ENCODE results near the gene STK32B.
"Not testable (repeated sequence)": the region's sequence is repeated elsewhere in the genome, so short reads cannot be mapped to it uniquely, and the experiment has no call there.

The STK32B gene

DNA sequence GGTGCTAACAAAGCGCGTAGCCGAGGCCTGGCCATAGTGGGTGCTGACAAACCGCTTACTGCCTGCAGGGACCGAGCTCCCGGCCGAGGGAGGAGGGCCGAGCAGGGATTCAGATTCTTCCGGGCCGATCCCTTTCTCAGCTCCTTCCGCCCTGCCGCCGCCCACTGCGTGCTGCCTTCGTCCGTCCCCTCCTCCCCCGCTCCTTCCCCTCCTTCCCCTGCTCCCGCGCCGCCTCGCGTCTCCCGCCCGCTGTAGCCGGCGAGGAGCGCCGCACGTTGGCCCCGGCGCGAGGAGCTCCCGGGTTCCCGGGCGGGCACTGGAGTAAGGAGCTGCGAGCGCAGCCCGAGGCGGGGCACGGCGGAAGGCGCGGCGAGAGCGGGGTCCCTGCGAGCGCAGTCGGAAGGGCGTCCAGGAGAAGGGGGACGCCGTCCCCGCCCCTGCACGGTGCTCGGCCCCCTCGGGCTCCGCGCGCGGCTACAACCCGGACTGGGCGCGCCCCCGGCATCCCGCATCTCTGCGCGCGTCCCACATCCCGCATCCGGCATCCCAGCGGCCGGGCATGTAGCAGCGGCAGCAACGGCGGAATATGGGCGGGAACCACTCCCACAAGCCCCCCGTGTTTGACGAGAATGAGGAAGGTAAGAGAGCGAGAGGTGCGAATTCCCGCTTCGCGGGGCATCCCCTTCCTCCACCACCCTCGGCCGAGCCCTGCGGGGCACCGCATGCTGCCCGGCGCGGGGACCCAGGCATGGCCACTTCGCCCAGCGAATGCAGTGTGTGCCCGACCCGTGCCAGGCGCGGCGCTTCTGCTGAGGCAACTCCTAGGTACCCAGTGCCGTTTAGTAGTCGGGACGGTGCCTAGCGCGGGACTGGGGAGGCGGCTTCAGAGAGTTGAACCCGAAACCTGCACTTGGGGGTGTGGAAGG lies at the start of gene STK32B:
TSS of gene STK32B (plus strand) at position 203 of the 926 bp plus-strand sequence.
- DNase-seq (ENCODE audit: low read depth, low spot score) = no peak

DNA sequence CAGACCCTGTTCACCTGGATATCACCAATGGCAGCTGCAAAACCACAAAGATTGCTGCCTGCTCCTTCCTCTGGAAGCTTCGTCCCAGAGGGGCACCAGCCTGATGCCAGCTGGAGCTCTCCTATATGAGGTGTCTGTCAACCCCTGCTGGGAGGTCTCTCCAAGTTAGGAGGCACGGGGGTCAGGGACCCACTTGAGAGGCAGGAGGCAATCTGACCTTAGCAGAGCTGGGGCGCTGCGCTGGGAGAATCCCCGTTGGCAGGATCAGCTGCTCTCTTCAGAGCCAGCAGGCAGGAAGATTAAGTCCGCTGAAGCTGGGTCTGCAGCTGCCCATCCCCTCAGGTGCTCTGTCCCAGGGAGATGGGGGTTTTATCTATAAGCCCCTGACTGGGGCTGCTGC lies 49.6 kb upstream of the STK32B start:
- DNase-seq (ENCODE audit: low read depth, low spot score) = not testable (repeated sequence)

DNA sequence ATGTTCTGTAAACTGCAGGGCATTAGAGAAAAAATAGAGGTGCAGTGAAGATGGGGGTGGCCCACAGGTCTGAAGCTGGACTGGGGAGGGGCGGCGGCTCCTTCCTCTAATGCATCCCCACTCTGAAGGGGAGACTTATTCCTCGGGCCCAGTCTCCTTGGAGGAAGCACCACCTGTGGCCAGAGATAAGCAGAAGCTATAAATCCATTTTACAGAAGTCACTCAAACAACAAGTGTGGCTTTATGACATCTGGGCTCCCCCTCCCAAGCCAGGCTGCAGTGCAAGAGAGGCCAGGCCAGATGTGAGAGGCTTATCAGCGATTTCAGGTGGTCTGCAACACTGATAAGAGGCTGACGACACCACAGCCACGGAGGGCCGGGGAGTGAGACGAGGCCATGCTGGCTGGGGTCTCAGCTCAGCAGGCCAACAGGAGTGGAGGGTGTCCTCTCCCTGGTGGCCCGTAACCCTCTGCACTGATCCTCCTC lies 47.9 kb upstream of the STK32B start:
- DNase-seq (ENCODE audit: low read depth, low spot score) = no peak

DNA sequence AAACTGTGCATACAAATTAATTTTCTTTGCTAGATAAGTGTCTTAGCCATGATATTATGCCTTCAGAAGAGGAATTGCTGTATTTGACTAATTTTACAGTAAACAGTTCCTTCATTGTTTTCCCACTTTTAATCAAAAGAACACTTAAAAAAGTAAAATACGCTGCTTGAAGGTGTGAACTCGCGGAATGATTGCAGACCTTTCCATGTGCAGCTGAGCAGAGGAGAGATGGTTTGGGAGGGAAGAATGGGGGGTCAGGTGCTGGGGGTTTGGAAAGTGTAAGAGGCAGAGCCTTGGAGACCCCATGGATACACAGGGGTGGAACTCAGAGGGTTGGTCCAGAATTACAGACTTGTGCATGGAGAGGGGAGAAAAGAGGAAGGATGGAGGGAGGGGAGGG lies 47.4 kb upstream of the STK32B start:
- DNase-seq (ENCODE audit: low read depth, low spot score) = no peak

DNA sequence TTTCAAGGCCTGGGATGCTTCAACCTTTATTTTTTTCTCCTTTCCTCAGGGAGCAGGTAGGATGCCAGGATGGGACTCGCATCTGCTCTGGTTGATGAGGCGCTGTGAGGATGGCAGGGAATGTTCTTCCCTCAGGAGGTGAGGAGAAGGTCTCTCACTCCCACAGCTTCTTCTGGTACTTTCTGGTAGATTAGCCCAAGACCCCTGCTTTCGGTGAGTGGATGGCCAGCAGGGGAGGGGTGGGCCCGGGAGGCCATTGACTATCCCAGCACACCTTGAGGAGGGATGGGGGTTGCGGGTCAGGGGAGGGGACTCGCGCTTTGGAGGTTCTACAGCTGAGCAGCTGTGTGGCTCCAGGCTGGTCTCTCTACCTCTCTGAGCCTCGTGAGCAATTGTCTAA lies 46.8 kb upstream of the STK32B start:
- no peak for DNase-seq (ENCODE audit: low read depth, low spot score)

DNA sequence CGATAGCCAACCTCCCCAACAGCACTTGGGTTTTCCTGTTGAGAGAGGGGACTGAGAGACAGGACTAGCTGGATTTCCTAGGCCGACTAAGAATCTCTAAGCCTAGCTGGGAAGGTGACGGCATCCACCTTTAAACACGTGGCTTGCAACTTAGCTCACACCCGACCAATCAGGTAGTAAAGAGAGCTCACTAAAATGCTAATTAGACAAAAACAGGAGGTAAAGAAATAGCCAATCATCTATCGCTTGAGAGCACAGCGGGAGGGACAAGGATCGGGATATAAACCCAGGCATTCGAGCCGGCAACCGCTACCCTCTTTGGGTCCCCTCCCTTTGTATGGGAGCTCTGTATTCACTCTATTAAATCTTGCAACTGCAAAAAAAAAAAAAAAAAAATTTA lies 44.3 kb upstream of the STK32B start:
- DNase-seq (ENCODE audit: low read depth, low spot score) = not testable (repeated sequence)

DNA sequence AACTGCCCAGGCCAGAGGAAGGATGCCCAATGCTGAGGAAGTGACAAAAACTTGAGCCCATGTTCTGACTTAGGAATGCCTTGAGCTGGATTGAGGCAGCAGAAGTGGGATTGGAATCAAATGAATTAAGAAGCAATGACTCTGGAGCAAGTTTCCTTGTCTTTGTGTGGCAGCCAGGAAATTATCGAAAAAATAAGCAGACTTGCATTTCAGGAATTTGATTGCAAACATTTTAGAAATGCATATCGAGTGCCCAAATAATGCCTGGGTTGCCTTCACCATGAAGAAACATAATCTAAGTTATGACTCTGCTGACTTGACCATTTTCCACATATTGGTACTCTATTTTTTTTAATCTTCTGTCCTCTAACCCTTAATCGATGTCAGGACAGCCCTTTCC lies 41.5 kb upstream of the STK32B start:
- DNase-seq (ENCODE audit: low read depth, low spot score) = no peak

DNA sequence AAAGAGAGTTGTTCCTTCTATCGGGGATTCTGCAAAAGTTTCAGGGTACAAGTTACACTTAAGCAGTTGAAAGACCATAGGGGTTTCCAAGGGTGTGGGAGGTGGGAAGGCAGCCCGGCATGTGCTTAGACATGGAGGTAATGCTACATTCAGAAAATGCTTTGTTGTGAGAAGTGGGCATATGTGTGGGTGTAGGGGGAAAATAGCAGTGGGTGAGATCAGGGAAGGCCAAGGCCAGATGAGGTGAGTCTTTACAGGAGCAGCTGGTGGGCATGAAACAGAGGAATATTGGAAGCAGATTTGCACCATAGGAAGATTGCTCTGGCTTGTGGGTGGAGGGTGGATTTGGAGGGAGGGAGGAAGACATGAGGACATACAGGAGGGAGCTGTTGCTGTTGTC lies 40.3 kb upstream of the STK32B start:
- no peak for DNase-seq (ENCODE audit: low read depth, low spot score)

DNA sequence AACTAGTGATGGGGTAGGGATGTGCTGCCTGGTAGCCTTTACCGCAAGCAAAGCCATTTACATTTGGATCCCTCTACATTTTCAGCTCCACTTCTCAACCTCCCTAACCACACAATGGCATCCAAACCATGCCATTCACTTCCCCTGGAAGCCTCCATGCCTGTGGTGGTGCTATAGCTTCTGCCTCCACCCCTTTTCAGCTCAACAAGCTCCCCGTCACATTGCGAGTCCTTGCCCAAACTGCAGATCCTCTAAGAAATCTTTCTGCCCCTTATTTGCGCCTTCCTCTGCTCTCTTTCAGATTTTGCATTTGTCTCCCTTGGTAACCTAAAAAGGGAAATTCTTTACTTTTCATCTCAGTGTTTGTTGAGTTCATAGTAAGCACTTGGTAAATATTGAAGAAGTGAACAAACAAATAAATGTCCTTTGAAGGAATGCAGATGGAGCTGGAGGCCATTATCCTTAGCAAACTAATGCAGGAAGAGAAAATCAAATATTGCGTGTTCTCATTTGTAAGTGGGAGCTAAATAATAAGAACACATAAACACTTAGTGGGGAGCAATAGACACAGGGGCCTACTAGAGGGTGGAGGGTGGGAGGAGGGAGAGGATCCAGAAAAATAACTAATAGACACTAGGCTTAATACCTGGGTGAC lies 38.9 kb upstream of the STK32B start:
- DNase-seq (ENCODE audit: low read depth, low spot score) = no peak

DNA sequence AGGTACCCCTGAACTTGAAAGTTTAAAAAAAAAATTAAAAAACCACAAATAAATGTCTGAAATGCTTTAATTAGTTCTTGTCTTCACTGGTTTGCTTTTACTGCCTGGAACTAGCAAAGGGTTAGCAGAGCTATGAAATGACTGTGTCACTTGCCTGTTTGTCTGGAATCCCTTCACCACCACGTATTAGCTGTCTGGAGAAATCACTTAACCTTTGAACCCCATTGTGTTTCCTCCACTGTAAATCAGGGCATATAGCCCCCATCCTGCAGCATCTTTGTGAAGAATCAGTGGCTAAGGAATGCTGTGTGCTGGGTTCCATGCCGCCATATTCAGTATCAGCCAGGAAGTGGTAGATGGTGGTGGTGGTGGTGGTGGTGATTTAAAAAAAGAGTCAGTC lies 38.3 kb upstream of the STK32B start:
- no peak for DNase-seq (ENCODE audit: low read depth, low spot score)

DNA sequence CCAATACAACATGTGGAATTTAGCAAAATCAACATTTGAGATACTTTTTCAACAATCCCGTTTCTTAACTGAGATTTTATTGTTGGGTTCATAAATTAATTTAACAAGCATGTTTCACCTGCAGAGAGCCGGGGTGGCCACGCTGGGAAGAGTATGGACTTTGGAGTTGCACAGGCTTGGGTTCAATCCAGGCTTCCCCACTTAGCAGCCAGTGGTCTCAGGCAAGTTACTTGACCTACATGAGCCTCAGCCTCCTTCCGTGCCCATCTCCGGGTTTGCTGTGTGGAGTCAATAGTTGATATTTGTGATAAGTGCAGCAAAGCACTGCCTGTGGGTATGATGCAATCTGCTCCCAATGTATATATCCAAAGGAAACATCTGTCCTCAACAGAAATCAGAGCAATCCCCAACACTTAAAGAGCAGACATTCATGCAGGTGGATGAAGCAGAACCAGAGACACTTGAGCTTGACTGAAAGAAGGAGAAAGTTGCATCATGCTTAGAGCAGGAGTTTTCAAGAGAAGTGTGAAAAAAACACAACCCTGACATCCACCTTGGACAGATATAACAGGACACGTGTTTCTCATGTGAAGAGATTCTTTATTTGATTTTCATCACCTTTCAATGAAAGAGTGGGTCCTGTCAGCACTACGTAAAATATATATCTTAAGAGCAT lies 37.1 kb upstream of the STK32B start:
- no peak for DNase-seq (ENCODE audit: low read depth, low spot score)

DNA sequence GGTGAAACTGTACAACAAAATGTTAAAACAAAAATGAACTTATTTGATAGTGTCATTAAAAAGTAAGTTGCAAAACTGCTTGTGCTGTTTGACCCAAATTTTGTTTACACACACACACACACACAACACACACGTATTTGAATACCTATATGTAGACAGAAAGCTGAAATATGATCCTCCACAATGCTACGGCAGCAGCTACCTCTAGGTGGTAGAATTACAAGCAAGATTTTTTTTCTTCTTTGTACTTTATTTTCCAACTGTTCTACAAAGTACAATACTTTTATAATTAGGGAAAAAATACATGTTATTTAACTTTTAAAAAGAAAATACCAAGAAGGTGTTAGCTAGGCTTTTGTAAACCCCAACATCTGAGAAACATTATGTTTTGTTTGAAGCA lies 33.2 kb upstream of the STK32B start:
- DNase-seq (ENCODE audit: low read depth, low spot score) = no peak

DNA sequence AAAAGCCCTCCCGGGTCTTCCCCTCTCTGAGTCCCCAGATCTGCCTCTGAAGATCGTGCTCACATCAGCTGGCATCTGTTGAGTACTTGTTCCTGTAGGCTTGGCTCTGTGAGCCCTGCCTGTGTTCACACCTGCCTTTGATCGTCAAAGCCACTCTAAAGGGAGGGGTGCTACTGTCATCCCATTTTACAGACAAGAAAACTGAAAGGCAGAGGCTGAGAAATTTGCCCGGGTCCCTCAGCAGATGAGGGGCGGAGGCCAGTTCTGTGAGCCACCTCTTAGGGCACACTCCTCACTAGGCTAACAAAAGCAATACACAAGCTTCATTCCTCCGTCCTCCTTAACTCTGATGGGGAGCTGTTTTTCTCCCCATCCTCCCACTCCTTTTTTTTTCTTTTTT lies 32.7 kb upstream of the STK32B start:
- DNase-seq (ENCODE audit: low read depth, low spot score) = no peak

DNA sequence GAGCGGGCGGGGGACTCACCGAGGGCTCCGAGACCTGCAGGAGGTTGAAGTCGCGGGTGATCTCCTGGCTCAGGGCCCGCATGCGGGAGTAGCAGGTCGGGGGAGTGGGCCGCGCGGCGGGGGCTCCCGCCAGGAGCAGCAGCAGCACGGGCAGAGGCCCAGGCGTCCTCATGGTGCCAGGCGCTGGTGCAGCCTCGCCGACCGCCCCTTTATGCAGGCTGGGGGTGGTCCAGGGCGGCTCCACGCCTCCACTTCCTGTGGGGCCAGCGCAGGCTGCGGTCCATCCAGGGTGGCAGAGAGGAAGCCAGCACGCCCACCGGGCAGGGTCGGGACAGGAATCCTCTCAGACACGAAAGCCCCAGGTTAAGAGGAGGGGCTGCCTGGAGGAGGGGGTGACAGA lies 32.0 kb upstream of the STK32B start, which contains the start of gene CYTL1:
TSS of gene CYTL1 (minus strand) at position 185 of the 400 bp plus-strand sequence. CDS start at position 172, 13 bp downstream.
- no peak for DNase-seq (ENCODE audit: low read depth, low spot score)

DNA sequence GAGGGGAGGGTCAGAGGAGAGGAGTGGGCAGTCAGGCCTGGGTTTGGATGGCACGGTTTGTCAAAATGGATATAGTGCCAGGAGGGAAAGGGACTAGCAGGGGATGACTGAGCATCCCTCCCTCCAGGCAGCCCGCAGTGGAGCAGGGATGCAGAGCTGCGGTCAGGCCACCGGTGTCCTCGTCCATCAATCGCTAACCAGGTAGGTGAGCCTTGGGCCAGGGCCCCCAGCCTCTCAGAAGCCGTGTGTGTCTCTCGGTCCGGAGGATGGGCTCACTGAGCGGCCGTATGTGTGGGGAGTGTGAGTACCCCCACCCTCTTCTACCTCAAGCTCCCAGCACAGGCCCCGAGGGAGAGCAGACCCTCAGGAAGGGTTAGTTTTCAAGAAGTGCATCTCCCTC lies 31.5 kb upstream of the STK32B start:
- DNase-seq (ENCODE audit: low read depth, low spot score) = no peak

DNA sequence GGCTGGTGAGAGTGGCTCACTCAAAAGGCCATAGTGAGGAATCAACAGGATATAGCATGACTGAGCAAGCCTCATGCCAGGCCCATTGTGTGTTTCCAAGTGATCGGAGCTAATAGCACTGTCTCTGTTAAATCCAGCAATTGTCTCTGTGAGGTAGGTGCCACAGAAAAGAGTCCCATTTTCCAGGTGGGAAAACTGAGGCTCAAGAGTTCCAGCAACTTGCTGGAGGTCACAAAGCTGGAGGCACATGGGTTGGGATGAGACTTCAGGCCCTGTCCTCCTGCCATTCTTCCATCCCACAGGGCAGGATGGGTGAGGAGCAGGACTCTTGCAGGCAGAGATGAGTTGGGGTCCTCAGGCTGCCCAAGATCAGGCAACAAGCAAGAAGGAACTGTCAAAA lies 30.9 kb upstream of the STK32B start:
- no peak for DNase-seq (ENCODE audit: low read depth, low spot score)

DNA sequence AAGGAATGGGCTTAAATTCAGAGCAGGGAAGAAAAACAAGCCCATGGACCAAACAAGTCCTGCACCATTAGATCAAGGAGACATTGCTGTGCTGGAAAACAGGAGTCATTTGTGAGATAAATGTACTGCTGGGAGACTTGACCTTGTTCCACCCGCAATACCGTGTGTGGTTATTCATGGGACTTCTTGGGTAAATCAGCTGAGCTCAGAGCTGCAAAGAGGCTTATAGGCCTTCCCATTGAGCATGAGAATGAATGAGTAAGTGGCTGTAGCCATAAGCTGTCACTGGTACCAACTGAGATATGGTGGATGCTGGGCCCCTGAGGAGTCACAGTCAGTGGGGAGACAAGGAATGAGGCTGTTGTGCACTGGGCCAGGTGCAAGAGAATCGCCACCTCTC lies 29.7 kb upstream of the STK32B start:
- DNase-seq (ENCODE audit: low read depth, low spot score) = no peak

DNA sequence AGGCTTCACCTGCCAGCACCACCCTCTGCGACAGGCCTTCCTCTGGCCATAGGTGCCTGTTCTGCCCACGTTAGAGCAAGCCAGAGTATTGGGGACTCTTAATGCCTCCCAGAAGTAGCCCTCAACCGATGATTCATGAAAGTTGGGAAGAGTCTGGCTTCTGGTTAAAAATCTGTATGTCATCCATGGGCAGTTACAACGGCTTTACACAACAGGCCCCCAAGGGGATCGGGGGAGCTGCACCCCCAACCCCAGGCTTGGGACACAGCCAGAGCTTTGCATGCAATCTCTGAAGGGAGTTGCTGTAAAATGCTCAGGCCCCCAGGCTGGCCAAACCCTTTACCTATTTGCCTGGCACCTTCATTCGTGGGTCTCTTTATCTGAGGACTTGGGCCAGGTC lies 26.6 kb upstream of the STK32B start:
- DNase-seq (ENCODE audit: low read depth, low spot score) = no peak

DNA sequence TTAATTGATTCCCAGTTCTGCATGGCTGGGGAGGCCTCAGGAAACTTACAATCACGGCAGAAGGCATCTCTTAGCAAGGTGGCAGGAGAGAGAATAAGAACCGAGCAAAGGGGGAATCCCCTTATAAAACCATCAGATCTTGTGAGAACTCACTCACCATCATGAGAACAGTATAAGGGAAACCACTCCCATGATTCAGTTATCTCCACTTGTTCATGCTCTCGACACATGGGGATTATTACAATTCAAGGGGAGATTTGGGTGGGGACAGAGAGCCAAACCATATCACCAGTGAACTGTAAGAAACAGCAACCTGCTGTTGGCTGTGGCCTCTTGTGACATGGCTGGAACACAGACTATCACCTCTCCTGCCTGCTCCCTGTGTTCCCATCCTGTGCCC lies 24.9 kb upstream of the STK32B start:
- DNase-seq (ENCODE audit: low read depth, low spot score) = no peak

DNA sequence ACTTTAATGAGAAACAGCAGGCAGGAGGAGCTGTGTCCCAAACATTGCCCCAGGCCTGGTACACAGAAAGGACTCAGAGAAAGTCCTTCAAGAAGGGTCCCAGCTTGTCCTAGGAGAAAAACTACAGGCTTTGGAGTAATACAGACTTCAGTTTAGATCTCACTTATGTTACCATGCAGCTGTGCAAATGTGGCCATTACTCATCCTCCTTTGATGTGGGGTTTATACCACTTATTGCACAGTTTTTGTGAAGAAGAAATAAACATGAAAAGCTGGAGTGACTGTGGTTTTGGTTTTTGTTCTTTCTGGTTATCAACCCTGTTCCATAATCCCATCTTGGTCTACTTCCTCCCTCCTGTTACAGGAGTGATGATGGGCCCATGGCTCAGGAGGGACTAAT lies 23.9 kb upstream of the STK32B start:
- no peak for DNase-seq (ENCODE audit: low read depth, low spot score)

DNA sequence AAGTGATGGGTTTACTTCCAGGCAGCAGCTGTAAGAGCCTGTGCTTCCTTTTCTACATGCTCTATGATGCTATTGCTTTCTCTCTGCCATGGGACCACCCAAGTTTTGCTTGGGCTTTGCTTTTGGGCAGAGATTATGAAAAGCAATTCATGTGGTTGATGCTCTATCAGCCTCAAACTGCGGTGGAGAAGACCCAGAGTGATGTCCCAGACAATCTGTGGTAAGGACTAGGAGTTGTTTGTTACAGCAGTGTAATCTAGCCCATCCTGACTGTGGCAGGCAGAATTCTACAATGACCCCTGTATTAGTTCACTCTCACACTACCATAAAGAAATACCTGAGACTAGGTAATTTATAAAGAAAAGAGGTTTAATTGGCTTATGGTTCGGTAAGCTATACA lies 22.8 kb upstream of the STK32B start:
- no peak for DNase-seq (ENCODE audit: low read depth, low spot score)

DNA sequence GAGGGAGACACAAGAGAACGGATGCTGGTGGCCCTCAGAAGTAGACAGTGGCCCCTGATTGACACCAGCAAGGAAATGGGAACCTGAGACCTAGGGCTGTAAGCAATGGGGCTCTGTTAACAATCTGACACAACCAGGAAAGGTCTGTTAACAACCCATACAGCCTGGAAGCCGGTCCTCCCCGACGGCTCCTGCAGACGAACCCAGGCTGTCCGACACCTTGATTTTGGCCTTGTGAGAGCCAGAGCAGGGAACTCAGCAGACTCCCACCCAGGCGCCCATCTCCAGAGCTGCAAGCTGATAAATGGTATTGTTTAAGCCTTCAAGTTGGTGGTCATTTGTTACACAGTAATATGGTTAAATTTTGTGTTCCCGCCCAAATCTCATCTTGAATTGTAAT lies 21.8 kb upstream of the STK32B start:
- DNase-seq (ENCODE audit: low read depth, low spot score) = no peak
